ENCODE data around the gene RHOG.
"Not testable (repeated sequence)": the region's sequence is repeated elsewhere in the genome, so short reads cannot be mapped to it uniquely, and the experiment has no call there.

DNA sequence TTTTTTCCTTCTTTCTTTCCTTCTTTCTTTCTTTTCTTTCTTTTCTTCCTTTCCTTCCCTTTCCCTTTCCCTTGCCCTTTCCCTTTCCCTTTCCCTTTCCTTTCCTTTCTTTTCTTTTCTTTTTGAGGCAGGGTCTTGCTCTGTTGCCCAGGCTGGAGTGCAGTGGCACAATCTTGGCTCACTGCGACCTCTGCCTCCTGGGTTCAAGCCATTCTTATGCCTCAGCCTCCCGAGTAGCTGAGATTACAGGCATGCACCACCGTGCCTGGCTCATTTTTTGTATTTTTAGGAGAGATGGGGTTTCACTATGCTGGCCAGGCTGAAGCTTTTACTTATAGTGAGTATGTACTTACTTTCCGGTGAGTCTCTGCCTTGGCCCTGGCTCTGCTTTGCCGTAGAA lies 25.9 kb downstream of the RHOG start:
- TF ChIP-seq, protein P1, sequence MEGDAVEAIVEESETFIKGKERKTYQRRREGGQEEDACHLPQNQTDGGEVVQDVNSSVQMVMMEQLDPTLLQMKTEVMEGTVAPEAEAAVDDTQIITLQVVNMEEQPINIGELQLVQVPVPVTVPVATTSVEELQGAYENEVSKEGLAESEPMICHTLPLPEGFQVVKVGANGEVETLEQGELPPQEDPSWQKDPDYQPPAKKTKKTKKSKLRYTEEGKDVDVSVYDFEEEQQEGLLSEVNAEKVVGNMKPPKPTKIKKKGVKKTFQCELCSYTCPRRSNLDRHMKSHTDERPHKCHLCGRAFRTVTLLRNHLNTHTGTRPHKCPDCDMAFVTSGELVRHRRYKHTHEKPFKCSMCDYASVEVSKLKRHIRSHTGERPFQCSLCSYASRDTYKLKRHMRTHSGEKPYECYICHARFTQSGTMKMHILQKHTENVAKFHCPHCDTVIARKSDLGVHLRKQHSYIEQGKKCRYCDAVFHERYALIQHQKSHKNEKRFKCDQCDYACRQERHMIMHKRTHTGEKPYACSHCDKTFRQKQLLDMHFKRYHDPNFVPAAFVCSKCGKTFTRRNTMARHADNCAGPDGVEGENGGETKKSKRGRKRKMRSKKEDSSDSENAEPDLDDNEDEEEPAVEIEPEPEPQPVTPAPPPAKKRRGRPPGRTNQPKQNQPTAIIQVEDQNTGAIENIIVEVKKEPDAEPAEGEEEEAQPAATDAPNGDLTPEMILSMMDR (IDR thresholded peaks at IDR 0.05) = not testable (repeated sequence)
- not testable (repeated sequence) for TF ChIP-seq EP300 (IDR thresholded peaks at IDR 0.05)
